ENCODE measurements around the gene LEMD1.
A peak's percentile ranks its signal among the peaks of the same experiment; 100 is the strongest.
"Not testable (repeated sequence)": the region's sequence is repeated elsewhere in the genome, so short reads cannot be mapped to it uniquely, and the experiment has no call there.

Gene LEMD1

GRCh38 chr1:205446828-205447227 lies 25.0 kb upstream of the LEMD1 start:
- DNase-seq (ENCODE audit: low spot score), result no peak

GRCh38 chr1:205445646-205445935 lies 23.7 kb upstream of the LEMD1 start:
- no peak for DNase-seq (ENCODE audit: low spot score)

GRCh38 chr1:205444931-205445645 lies 23.2 kb upstream of the LEMD1 start:
- DNase-seq (ENCODE audit: low spot score), result no peak

GRCh38 chr1:205444300-205444930 lies 22.6 kb upstream of the LEMD1 start:
- no peak for DNase-seq (ENCODE audit: low spot score)

- no peak for DNase-seq (ENCODE audit: low spot score)
These were observed 21.9 kb upstream of the LEMD1 start for GRCh38 chr1:205443585-205444299.

DNA sequence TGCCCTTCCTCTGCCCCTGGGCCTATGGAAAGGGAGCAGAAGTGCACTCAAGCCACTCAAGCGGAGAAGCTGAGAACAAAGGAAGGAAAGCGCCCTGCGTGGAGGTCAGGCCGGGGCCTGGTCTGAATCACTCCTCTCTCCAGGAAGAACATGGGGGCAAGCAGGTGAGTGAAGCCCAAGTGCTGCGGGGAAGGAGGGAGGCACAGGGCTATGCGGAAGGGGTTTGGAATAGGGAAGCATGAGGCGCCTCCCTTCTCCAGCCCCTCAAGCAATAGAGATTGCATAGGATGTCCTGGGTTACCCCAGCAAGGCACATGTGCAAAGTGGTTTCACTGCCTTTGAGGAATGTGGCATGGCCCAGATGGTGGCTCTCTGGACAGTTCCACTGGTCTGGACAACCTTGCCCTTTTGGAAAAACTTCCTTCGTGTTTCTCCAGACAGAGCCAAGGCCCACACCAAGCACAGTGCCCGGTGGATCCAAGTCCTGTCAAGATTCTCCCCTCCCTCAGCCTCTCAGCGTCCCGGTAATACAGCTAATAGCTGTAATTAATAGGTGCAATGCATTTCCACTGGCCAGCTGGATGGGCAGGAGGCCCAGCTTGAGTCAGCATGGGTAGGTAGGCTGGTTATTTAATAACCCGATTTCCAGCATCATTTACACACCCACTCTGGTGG lies 20.3 kb upstream of the LEMD1 start:
- DNase-seq (ENCODE audit: low spot score), result no peak

DNA sequence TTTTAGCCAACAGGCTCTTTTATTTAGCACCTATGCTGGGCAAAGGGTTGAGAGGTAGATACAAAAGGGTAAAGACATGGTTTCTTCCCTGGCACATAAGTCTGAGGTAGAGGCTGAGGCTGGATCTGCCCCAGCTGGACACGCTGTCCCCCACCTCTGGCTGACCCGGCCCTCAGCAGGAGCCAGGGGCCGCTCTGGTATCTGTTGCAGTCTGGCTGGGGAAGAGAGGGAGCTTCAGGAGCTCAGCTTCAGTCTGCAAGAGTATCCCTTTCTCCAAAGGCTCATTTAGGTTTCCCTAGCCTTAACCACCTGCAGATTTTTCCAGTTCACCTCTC lies 19.8 kb upstream of the LEMD1 start:
- DNase-seq (ENCODE audit: low spot score), result no peak

DNA sequence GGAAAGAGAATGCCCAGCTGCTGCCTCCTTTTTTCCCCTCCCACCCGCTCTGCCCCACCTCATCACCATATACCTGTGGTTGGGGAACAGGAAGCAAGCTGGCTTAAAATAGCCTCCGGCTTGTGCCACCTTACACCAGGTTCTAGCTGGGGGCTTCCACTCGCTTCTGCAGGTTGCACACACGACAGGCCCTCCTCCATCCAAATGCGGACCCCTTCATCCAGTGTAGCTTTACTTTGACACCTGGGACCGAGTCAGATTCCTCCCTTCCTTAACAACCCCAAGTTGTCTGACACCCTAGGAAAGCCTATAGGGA lies 19.4 kb upstream of the LEMD1 start:
- no peak for DNase-seq (ENCODE audit: low spot score)

- DNase-seq (ENCODE audit: low spot score), result peak; percentile 75
These were observed 18.8 kb upstream of the LEMD1 start for GRCh38 chr1:205440476-205441317.

- DNase-seq (ENCODE audit: low spot score), result no peak
These were observed 18.2 kb upstream of the LEMD1 start for GRCh38 chr1:205440121-205440475.

- DNase-seq (ENCODE audit: low spot score), result no peak
These were observed 16.6 kb upstream of the LEMD1 start for GRCh38 chr1:205438213-205439158.

DNA sequence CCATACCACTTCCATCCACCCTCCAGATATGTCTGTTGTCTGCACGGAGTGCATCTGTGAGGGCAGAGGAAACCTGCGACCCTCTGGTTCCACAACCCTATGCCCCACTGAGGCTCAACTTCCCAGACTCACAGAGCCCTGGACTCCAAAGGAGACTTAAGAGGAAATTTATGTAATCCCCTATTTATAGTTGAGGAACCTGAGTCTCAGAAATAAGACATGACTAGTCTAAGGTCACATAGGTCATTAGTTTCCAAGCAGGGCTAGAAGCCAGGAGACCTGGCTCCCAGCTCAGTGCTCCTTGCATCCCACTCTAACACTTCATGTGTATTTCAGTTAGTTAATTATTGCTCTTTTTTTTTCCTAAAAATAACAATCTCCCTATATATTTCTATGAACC lies 15.7 kb upstream of the LEMD1 start:
- DNase-seq (ENCODE audit: low spot score), result no peak

DNA sequence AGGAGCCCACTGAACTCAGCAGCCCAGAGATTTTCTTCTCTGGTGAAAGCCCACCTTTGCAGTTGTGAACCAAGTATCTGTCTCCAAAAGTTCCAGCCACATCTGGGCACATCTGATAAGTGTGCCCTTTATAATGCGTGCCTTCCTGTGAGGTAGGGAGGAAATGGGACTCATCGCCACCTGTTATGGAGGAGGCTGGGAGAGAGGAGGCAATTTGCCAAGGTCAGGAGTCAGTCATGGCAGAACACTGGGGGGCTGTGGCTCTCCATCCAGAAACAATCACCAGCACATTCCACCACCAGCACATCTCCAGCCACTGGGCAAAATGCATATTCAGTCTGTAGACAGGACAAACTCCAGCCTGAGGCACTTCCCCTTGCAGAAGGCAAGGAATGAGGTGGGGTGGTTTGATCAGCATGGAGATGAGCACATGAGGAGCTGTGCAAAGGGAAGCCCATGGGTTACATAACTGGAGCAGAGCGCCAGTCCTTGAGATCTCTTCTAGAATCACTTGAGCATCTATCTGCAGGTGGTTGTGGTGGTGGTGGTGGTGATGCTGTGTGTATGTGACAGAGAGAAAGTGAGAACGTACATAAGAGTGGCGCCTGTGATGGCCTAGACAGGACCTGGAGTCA lies 15.0 kb upstream of the LEMD1 start:
- DNase-seq (ENCODE audit: low spot score), result no peak

- DNase-seq (ENCODE audit: low spot score), result no peak
These were observed 14.0 kb upstream of the LEMD1 start for GRCh38 chr1:205435578-205436573.

GRCh38 chr1:205434738-205435137 lies 12.9 kb upstream of the LEMD1 start:
- DNase-seq (ENCODE audit: low spot score), result no peak

GRCh38 chr1:205432692-205433091 lies 10.8 kb upstream of the LEMD1 start:
- not testable (repeated sequence) for DNase-seq (ENCODE audit: low spot score)

DNA sequence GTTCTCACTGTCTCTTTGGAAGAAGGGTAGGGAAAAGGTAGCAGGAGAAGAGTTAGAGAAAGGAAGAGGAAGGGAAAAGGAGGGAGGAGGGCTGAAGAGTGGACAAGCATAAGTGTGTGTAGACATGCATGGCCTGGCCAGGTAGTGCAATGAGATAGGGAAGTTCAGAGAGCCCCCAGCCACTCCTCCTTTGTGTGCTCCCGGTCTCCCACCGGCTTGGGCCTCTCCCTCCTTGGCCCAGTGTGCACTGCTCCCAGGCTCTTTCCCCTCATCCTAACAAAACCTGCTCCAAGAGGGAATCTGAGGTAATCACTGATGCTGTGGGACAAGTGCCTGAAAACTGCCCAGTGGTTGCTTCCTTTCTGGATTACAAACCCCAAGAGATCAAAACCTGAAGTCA lies 10.3 kb upstream of the LEMD1 start:
- DNase-seq (ENCODE audit: low spot score), result no peak

- peak; percentile 36 for DNase-seq (ENCODE audit: low spot score)
These were observed 8.9 kb upstream of the LEMD1 start for GRCh38 chr1:205430696-205431305.
